Osteoblast (primary cell): ENCODE results near the gene NES. TPM values are rescaled to one million over a fixed set of nuclear protein-coding genes. Genes with fewer than 3 reads are reported as not detected.

Experiments used
- DNase-seq: peaks from one replicate; pipeline ENCODE4 v3.0.0; 2011; ENCODE audit warnings: low spot score, mixed read lengths; ENCODE audit not compliant: insufficient read length; ENCODE audit errors: missing footprints
- H2AFZ ChIP-seq: 2 replicates; pipeline ENCODE4 v1.6.0; 2011; ENCODE audit warnings: mild to moderate bottlenecking, low read length
- H3K27ac ChIP-seq: 2 replicates; pipeline ENCODE4 v1.5.1; 2011; ENCODE audit warnings: mild to moderate bottlenecking, low read depth, low read length, moderate library complexity
- H3K27me3 ChIP-seq: 2 replicates; pipeline ENCODE4 v1.6.0; 2012; ENCODE audit warnings: mild to moderate bottlenecking, control low read depth, inconsistent platforms, low read length, moderate library complexity; ENCODE audit not compliant: insufficient read depth
- H3K36me3 ChIP-seq: 2 replicates; pipeline ENCODE4 v1.5.1; 2011; ENCODE audit warnings: mild to moderate bottlenecking, low read length, control low read depth, moderate library complexity; ENCODE audit not compliant: insufficient read depth
- H3K4me1 ChIP-seq: 2 replicates; pipeline ENCODE4 v1.5.1; 2011; ENCODE audit warnings: mild to moderate bottlenecking, low read length, control low read depth, moderate library complexity; ENCODE audit not compliant: insufficient read depth
- H3K4me2 ChIP-seq: 2 replicates; pipeline ENCODE4 v1.6.0; 2011; ENCODE audit warnings: mild to moderate bottlenecking, low read length; ENCODE audit not compliant: insufficient read depth
- H3K4me3 ChIP-seq: fragments of 200-600 bp; sonication (generic); 3 replicates; pipeline ENCODE4 v1.5.1; 2012; ENCODE audit warnings: mild to moderate bottlenecking, low read length, inconsistent platforms; ENCODE audit not compliant: insufficient read depth
- H3K79me2 ChIP-seq: 2 replicates; pipeline ENCODE4 v1.6.0; 2012; ENCODE audit warnings: mild to moderate bottlenecking, low read length, control low read depth, inconsistent platforms; ENCODE audit not compliant: insufficient read depth
- H3K9me3 ChIP-seq: 2 replicates; pipeline ENCODE4 v1.5.1; 2011; ENCODE audit warnings: low read depth, low read length, control low read depth
- H4K20me1 ChIP-seq: 2 replicates; pipeline ENCODE4 v1.6.0; 2012; ENCODE audit warnings: mild to moderate bottlenecking, low read length, control low read depth; ENCODE audit not compliant: insufficient read depth
- total RNA-seq: library from RNA; depleted of rRNA; stranded (reverse); fragments of >200 nt; gene quantifications from 2 replicates; pipeline ENCODE4 v1.2.3, GENCODE V29; 2012
- TF ChIP-seq, protein P1 (sequence below): IDR thresholded peaks from 2 replicates; pipeline ENCODE4 v1.5.1; 2011; ENCODE audit warnings: mild to moderate bottlenecking, low read depth, low read length, moderate library complexity; ENCODE audit errors: extremely low read depth

NES gene
- total RNA-seq, 1 donor = 0.36 TPM

- H3K27me3 ChIP-seq = no peaks in the 10 kb centered on the region
- H3K4me1 ChIP-seq = peaks cover 52% of the 10 kb centered on the region
- H3K4me3 ChIP-seq = no peak overlapping the region
- H2AFZ ChIP-seq = no peak overlapping the region
- peak overlapping the region; percentile 20 for H3K4me2 ChIP-seq
- H3K79me2 ChIP-seq = no peaks in the 10 kb centered on the region
- no peaks in the 10 kb centered on the region for H3K9me3 ChIP-seq
- DNase-seq = peak; percentile 79
- H3K36me3 ChIP-seq = no peaks in the 10 kb centered on the region
- no peaks in the 10 kb centered on the region for H4K20me1 ChIP-seq
- TF ChIP-seq, protein P1, sequence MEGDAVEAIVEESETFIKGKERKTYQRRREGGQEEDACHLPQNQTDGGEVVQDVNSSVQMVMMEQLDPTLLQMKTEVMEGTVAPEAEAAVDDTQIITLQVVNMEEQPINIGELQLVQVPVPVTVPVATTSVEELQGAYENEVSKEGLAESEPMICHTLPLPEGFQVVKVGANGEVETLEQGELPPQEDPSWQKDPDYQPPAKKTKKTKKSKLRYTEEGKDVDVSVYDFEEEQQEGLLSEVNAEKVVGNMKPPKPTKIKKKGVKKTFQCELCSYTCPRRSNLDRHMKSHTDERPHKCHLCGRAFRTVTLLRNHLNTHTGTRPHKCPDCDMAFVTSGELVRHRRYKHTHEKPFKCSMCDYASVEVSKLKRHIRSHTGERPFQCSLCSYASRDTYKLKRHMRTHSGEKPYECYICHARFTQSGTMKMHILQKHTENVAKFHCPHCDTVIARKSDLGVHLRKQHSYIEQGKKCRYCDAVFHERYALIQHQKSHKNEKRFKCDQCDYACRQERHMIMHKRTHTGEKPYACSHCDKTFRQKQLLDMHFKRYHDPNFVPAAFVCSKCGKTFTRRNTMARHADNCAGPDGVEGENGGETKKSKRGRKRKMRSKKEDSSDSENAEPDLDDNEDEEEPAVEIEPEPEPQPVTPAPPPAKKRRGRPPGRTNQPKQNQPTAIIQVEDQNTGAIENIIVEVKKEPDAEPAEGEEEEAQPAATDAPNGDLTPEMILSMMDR = no peak
- no peak overlapping the region for H3K27ac ChIP-seq
These were observed 13.0 kb downstream of the NES start for GRCh38 chr1:156664046-156664766.

DNA sequence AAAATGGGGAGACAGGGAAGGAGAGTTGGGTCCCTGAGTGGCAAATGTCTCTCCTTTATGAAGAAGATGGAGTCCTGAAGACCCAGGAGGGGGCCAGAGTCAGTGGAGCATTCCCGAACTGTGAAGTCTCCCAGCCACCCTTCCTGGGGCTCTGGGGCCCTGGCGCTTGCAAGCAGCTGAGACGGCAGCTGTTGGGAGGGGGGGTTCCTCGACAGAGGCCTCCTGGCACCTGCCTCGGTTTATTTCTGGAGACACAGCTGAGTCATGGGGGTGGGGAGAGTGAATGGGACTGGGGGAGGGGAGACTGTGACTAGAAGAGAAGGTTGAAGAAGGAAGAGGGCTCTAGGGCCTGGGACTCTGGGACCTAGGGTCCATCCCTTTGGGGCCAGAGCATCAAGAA lies 14.0 kb downstream of the NES start:
- H3K27me3 ChIP-seq = no peaks in the 10 kb centered on the region
- H3K9me3 ChIP-seq = no peaks in the 10 kb centered on the region
- no peak overlapping the region for H3K4me3 ChIP-seq
- H2AFZ ChIP-seq = no peak overlapping the region
- H3K79me2 ChIP-seq = no peaks in the 10 kb centered on the region
- DNase-seq = peak; percentile 85
- peaks cover 52% of the 10 kb centered on the region for H3K4me1 ChIP-seq
- H3K27ac ChIP-seq = peak overlapping the region; percentile 78
- H3K4me2 ChIP-seq = no peak overlapping the region
- TF ChIP-seq, protein P1 = no peak
- H3K36me3 ChIP-seq = no peaks in the 10 kb centered on the region
- H4K20me1 ChIP-seq = no peaks in the 10 kb centered on the region

DNA sequence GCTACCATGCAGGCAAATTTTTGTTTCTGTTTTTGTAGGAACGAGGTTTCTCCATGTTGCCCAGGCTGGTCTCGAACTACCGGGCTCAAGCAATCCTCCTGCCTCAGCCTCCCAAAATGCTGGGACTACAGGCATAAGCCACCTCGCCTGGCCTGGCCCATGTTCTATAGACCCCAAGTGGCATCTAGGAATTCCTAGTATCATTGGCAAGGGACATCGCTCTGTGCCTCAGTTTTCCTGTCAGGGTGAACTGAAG lies 14.5 kb downstream of the NES start:
- TF ChIP-seq, protein P1 = no peak
- Histone ChIP-seq H3K27ac (peak overlapping the region; percentile 78), H3K4me1 (peaks cover 52% of the 10 kb centered on the region), H3K27me3 (peaks cover 4% of the 10 kb centered on the region), H3K9me3 (no peaks in the 10 kb centered on the region), H3K36me3 (no peaks in the 10 kb centered on the region), H3K4me3 (no peak overlapping the region), H3K79me2 (no peaks in the 10 kb centered on the region), H4K20me1 (no peaks in the 10 kb centered on the region), H3K4me2 (no peak overlapping the region), H2AFZ (no peak overlapping the region)
- DNase-seq = no peak

DNA sequence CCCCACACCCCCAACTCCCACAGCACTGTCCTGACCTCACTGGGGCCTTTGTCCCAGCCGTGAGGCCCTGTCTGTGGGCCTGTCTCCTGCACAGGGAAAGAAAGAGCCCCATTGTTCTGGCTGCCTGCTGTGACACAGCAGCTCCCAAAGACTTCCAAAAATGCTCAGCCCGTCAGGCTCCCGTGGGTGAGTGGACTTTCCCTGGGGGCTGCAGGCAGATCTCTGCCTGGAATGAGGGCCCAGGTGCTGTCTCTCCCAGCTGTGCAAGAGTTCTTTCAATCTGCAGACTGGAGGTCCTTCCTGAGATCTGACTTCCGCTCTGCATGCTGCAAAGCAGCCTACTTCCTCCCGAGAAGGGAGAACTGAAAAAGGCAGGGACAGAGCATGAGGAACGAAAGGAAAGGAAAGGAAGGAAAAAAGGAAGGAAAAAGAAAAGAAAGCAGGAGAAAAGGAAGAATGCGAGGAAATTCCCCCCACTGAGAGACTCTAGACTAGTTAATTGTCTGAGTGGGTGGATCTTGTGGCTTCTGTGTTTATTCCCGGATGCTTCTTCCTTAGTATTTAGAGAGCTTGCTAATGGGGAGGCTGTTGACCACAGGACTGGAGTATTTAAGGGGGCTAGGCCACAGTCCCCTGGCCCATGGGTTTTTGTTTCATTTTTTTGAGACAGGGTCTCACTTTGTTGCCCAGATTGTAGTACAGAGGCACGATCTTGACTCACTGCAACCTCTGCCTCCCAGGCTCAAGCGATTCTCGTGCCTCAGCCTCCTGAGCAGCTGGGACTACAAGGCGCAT lies 15.0 kb downstream of the NES start:
- Histone ChIP-seq H3K4me2 (peak overlapping the region; percentile 4), H2AFZ (peak overlapping the region; percentile 8), H3K4me1 (peaks cover 54% of the 10 kb centered on the region), H3K9me3 (no peaks in the 10 kb centered on the region), H3K36me3 (no peaks in the 10 kb centered on the region), H3K4me3 (peak overlapping the region; percentile 1), H4K20me1 (no peaks in the 10 kb centered on the region), H3K79me2 (no peaks in the 10 kb centered on the region), H3K27ac (peak overlapping the region; percentile 78), H3K27me3 (peaks cover 7% of the 10 kb centered on the region)
- TF ChIP-seq, protein P1 = no peak
- DNase-seq = peak; percentile 82
